Nucleus accumbens (tissue), 56 donors: ENCODE data around the gene C10orf143.
"Not testable (repeated sequence)": the region's sequence is repeated elsewhere in the genome, so short reads cannot be mapped to it uniquely, and the experiment has no call there.

Experiments
- DNase-seq, 56 donors: peaks; one replicate each; lab custom pipeline; 2025; lab: John Stamatoyannopoulos, UW

C10orf143 gene

DNA sequence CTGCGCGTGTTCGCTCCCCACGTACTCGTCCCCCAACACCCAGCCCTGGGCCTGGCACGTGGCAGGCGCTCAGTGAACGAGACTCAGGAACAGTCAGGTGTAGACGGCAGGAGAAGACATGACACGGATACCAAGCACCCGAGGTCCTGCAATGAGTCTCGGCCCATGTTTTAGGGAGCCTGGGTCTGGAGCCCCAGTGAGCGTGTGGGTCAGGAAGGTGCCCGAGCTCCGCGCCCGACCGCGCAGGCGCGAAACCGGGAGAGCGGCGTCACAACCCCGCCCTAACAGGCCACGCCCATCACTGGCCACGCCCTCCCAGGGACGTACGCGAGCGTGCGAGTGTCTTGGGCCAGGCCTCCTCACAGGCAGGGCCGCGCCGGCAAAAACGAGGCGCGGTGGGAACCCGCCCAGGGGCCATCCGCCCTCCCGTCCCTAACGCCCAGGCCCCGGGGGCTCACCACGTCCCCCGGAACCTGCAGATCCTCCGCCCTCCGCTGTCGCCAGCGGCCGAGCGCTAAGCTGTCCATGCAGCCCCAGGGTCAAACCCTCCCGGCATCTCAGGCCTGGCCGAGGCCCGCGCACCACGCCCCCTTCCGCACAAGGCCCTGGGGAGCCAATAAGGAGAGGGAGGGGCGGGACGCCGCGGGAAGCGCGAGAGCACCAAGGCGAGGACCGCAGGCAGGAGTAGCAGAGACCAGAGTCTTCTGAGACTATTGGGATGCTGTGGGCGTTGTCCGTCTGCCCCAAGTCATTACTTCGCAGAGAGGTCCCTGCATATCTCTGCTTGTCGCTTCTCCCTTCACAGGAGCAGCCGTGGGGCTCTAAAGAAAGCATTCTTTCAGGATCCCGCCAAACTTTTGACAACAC is at the start of gene C10orf143:
C10orf143 (minus strand) TSS at position 585 of the 867 bp plus-strand sequence; CDS start at position 527, 58 bp downstream.
- peak; percentile 86 to 100 (median 98) for DNase-seq

DNA sequence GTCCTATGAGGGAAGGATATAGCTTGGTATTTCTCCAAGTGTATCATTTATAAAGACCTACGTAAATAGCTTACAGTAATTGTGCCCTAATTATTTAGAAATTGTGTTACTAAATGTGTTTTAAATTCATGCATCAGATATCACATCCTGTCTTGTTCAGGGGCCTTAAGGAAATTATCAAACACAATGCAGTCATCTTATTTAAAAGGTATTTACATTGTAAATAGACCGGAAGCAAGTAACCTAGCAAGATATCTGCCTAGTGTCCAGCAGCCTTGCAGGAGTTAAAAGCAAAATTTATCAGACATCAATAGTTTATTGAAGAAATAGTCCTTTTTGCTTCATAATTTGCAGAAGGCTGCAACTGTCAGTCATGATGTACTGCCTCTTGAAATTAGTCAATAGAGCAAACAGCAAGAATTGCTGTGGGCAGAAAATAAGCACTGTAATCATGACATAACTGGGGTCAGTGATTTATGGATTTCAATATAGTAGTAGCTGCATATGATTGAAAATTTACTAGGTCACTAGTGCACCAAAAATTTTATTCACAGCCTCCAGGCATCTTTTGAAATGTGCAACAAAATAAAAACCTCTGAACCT is 48.7 kb upstream of the C10orf143 start:
- no peak for DNase-seq

DNA sequence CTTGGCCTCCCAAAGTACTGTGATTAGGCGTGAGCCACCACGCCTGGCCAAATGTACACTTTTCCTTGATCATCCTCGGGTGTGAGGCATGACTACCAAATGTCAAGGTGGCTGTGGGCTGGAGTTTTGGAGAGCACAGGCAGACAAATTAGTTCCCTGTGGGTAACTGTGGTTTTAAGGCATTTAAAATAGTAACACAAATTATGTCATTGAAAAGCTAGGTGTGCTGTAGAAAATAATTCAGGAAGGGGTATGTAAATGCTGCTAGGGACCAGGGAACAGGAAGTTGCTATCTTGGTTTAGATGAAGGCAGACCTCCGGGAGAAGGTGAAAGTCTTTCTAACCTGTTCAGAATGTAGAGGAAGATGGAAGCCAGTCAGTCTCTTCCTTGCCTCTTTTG is 35.4 kb upstream of the C10orf143 start:
- DNase-seq: no peak

DNA sequence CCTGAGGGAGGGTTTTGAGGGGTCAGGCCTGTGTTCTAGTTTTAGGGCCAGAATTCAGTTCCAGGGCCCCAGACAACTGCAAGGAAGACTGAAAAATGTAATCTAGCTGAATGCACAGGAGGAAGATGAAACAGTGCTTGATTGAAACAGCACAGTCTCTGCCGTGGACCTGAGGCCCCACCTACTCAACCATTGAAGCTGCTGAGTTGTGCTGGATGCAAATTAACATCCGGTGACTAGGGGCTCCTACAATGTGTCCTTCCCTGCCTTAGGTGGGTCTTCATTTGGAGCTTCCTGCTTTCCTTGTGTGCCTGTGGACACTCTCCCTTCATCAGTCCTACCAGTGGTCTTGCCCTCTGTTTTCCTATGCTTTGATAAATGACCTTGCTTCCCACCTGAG is 31.2 kb upstream of the C10orf143 start:
- DNase-seq: no peak

DNA sequence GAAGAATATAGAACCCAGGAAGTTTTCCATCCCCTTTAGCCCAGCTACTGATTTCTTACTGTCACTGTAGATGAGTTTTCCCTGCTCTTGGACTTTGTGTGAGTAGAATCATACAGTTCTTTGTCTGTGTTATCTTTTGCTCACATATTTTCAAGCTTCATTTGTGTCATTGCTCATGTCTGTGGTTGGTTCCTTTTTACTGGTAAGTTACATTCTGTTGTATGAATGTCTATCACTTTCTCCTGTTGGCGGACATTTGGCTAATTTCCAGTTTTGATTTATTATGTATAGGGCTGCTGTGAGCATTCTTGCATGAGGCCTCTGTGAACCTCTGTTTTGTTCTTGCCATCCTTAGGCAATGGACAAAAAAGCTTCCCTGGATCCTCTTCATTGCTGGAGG is 30.8 kb upstream of the C10orf143 start:
- DNase-seq: no peak

DNA sequence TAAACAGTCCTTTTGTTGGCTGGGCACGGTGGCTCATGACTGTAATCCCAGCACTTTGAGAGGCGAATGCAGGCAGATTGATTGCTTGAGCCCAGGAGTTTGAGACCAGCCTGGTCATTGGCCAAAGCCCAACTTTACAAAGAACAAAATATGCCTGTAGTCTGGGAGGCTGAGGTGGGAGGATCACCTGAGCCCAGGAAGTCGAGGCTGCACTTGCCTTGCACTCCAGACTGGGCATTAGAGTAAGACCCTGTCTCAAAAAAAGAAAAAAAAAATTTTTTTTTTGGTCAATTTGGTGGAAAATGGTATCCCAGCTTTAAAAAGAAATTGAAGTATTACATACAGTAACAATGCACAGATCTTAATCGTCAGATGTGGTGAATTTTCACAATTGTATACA is 30.4 kb upstream of the C10orf143 start:
- DNase-seq: no peak

DNA sequence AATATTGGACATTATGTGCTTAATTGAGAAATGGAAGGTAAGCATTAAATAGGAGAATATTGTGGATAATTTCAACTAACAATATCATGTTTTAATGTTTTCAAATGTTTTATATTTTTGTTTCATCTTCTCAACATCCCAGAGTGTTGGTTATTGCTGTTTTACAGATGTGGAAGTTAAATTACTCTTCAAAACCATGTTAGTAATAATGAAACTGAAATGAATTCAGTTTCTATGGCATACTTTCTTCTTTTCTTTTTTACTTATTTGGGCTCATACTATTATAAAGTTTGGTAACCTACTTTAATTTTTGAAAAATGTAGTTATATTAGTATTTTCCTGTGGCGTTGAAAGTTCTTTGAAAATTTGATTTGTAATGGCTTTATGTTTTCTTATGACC is 29.8 kb upstream of the C10orf143 start:
- DNase-seq: no peak

DNA sequence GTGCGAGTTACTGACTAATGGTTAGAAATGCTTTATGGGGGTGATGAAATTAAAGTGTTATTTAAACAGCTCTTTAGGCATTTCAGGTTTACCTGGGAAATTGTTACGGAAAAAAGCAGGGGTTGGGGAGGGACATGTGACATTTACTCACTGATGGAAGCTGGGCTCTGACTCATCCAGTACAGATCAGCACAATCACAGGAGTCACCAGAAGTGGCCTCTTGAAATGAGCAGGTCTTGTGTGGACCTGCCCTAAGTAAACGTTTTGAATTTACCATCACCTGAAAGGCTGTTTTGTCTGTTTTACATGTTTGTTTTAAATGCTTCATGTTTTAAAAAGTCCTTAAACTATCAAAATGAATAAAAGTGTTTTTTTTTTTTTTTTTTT is 27.8 kb upstream of the C10orf143 start:
- DNase-seq: peak in 2 of 56 donors; percentile 8 to 26

DNA sequence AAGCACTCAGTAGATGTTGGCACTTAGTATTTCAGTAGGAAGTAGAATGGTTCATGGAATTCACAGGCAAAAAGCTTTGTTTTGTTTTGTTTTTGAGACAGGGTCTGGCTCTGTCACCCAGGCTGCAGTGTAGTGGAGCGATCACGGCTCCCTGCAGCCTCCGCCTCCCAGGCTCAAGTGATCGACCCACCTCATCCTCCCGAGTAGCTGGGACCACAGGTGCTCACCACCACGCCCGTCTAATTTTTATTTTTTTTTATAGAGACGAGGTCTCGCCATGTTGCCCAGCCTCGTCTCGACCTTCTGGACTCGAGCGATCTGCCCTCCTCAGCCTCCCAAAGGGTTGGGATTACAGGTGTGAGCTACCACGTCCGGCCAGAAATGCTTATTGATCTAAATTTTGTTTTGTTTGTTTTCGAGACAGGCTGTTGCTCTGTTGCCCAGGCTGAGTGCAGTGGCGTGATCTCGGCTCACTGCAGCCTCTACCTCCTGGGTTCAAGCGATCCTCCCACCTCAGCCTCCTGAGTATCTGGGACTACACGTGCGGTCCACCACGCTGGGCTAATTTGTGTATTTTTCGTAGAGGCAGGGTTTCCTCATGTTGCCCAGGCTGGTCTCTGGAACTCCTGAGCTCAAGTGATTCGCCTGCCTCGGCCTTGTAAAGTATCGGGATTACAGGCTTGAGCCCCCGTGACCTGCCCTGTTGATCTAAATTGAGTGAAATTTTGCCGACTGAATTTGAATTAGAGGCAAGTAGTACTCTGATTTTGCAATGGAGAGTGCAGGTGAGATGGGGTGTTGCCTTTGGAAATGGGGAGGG is 27.2 kb upstream of the C10orf143 start:
- DNase-seq: no peak

DNA sequence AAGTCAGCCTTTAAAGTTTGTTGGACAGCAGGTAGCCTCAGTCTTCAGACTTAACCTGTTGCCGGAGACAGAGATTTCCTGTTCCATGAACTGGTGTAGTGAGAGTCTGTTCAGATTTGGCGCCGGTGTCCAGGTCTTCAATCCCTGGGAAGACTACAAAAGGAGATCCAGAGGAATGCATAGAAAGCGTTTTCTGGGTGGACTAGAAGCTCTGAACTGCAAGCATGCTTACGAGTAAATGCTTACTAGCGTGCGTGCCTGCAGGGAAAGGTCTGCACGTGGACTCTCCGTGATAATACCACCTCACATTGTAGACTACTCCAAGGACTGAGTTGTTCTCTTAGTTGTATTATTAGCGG is 26.4 kb upstream of the C10orf143 start:
- no peak for DNase-seq

DNA sequence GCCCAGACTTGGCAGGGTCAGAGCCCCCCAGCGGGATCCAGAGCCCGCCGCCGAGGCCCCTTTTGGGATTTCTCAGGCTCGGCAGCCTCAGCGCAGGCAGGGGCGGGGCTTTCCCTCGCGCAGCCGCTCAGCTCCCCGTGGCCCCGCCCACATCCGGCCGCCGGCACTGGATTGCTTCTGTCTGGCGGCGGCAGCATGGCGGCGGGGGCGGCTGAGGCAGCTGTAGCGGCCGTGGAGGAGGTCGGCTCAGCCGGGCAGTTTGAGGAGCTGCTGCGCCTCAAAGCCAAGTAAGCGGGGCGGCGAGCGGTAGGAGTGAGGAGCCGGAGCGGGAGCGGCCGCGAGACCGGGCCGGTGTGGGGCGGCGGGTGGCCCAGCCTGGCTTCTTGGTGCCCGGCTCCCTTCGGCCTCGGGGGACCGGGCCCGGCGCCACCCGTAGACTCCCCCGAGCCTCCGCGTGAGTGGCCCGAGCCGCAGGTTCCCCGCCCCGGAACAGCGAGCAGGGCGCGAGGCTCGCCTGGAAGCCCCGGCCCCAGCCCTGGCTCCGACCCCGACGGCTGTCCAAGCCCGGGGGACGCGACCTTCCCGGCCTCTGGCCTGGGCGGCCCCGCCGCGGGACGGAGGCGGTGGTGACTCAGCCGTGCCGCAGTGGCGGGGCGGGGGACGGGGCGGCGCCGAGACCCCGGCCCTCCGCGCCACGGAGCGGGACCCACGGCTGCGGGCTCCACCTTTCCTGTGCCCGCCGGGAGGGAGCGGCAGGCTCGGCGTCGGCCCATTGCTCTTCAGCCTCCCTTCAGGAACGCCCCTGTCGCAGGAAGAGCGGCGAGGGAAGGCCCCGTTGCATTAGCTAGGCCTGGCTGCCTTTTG is 25.8 kb upstream of the C10orf143 start, which contains the start of gene GLRX3:
GLRX3 (plus strand) TSS at position 166 of the 864 bp plus-strand sequence; CDS start at position 196, 30 bp downstream.
- peak in 54 of 56 donors; percentile 36 to 89 (median 74) for DNase-seq

DNA sequence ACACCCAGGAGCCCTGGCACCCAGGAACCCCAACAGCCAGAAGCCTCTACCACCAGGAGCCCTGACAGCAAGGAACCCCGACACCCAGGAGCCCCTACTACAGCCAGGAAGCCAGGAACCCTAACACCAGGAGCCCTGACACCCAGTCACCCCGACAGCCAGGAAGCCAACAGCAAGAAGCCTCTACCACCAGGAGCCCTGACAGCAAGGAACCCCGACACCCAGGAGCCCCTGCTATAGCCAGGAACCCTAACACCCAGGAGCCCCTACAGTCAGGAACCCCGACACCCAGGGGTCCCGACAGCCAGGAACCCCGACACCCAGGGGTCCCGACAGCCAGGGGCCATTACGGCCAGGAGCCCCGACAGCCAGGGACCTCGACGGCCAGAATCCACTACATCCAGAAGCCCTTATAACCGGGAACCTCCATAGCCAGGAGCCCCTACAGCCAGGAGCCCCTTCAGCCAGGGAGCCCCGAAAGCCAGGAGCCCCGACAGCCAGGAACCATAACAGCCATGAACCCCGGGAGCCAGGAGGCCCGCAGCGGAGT is 25.1 kb upstream of the C10orf143 start:
- peak in 4 of 56 donors; percentile 29 to 54 (median 50) for DNase-seq

DNA sequence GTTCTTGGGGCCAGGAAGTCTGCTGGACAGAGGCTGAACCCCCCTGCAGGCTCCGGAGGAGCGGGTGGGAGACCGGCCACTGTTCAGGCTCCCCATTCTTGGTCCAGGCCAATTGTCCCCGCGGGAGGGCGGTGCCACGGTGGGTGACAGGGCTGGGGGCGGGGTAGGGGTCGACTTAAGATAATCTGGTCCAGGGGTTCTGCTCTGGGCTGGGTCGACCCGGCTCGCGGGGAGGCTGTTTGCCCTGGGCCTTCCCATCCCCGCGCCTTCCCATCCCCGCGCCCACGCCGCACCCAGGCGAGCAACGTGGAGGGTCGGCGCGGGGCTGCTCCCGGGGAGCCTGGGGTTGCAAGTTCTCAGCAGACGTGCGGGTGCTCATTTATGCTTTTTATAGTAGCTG is 18.3 kb upstream of the C10orf143 start:
- DNase-seq: no peak

DNA sequence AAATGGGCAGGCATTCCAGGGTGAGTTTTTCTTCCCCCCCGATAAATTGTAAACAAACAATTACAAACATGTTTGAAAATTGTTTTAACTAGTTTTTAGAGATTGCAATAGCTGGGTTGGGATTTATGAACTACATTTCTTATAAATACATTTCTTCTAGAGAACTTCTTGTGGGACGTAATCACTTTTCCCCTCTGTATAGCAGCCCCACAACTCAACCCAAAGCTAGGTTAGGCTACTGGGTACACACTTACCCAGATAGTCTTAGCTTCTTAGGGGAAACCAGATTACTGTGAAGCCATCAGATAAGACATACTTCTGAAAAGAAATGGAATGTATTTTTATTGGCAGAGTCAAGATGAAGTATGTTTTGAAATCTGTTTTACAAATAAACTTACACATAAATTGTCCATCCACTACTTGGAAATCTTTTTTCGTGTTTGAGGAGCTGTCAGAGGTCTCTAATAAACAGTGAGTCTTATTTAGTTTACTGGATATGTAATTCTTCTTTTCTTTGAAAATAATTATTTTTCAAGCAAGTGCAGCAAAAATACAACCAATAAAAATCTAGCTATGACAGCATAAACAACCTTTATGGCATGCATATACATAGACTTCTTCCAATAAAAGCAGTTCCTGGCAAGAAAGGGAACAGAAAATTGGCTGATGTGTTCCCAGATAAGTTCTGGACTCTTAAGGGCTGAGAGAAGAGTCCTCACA is 17.6 kb upstream of the C10orf143 start:
- DNase-seq: no peak

DNA sequence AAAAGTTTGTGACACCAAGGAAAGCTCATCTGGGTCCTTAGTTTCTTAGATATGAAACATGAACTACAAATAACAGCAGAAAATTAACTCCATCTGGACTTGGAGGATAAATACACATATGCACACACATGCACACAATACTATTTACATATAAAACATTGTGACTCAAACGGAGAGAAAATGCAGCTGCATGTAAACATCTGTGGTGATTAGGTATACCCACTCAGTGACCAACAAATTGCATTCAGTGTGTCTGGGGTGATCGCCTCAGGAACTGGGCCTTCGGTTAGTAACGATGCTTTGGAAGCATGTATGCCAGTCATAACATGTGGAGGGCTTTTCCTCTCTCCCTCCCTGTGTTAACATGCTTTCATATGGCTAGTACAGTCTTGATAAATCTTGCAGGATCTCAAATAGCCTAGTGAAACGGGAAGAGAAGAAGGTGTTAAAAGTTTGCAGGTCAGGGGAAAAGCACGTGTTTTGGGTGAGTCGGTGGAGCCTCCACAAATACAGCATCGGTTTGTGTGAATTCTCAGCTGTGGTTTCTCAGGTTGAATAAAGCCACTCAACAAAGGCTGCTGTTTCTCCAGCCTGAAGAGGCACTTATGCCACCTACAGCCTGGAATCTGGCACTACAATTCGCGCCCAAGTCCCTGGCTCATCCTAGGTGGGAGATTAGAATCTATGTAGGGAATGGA is 16.9 kb upstream of the C10orf143 start:
- peak in 36 of 56 donors; percentile 3 to 74 (median 38) for DNase-seq

DNA sequence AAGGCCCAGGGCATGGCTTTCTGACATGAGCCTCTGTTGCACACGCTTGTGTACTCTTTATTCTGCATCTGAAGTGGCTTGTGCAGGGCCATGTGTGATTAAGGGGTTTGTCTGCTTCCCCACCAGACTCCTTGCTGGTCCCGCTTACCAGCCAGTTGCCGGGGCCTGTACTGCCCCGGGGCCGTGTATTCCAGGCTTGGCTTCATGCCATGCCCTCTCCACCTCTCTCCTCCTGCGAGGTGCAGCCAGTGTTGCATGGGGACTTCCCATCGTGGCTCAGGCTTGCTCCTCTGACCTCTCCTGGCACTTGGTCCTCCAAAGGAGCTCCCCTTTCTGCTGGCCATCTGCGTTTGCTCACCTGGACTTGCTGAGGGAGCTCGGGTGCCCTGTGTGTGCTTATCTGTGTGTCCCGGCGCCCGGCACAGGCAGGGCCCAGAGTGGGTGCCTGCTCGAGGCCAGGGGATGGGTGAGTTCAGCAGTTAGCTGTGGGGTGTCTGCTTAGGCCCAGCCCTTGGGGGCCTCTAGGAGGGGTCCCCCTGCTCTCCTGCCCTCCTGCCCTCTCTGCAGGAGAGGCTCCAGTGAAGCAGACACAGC is 11.0 kb upstream of the C10orf143 start:
- DNase-seq: no peak

DNA sequence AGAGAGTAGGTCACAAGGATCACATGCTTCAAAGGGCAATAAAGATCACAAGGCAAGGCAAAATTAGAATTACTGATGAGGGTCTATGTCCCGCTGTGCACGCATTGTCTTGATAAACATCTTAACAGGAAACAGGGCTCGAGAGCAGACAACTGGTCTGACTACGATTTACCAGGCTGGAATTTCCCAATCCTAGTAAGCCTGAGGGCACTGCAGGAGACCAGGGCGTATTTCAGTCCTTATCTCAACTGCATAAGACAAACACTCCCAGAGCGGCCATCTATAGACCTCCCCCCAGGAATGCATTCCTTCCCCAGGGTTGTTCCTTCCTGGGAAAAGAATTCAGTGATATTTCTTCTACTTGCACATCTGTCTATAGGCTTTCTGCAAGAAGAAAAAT is 6.9 kb upstream of the C10orf143 start:
- DNase-seq: not testable (repeated sequence)

DNA sequence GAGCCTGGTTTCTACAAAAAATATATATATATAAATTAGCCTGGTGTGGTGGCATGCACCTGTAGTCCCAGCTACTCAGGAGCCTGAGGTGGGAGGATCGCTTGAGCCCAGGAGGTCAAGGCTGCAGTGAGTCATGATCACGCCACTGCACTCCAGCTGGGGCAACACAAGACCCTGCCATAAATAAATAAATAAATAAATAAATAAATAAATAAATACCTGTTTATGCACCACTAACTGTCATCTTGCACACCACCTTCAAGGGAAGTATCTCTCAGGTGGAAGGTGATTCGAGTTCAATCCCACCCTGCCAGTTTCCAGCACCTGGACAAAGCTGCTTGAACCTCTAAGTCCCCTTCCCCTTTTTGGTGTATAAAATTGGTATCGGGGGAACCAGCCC is 6.3 kb upstream of the C10orf143 start:
- DNase-seq: not testable (repeated sequence)
